Activated naive CD8-positive, alpha-beta T cell treated with anti-CD3 and anti-CD28 coated beads, Interleukin-2, amount 50 U/mL, for 24 hours (primary cell): ENCODE results near the gene TBCE.
"Not testable (repeated sequence)": the region's sequence is repeated elsewhere in the genome, so short reads cannot be mapped to it uniquely, and the experiment has no call there.

Experiments
- ATAC-seq: fragments of 150-1000 bp; cut with Tn5 transposase; one replicate; pipeline ENCODE4 v1.10.0; 2021
- DNase-seq: peaks from one replicate; pipeline ENCODE4 v3.0.0; 2021
- H3K27ac Mint-ChIP-seq: one replicate; pipeline ENCODE4 v1.8.0; 2021; ENCODE audit warnings: mild to moderate bottlenecking, mixed read lengths
- H3K27me3 Mint-ChIP-seq: one replicate; pipeline ENCODE4 v1.8.0; 2021; ENCODE audit warnings: mixed read lengths
- H3K36me3 Mint-ChIP-seq: one replicate; pipeline ENCODE4 v1.8.0; 2021; ENCODE audit warnings: low read depth, mixed read lengths
- H3K4me1 Mint-ChIP-seq: one replicate; pipeline ENCODE4 v1.8.0; 2021; ENCODE audit warnings: mixed read lengths
- H3K4me3 Mint-ChIP-seq: one replicate; pipeline ENCODE4 v1.8.0; 2021; ENCODE audit warnings: mild to moderate bottlenecking, moderate library complexity, mixed read lengths
- H3K9me3 Mint-ChIP-seq: one replicate; pipeline ENCODE4 v1.8.0; 2021; ENCODE audit warnings: mixed read lengths

TBCE gene

GRCh38 chr1:235469897-235470296 is 102.7 kb downstream of the TBCE start:
- H3K4me1 Mint-ChIP-seq, H3K4me3 Mint-ChIP-seq, H3K27ac Mint-ChIP-seq, DNase-seq, H3K27me3 Mint-ChIP-seq, H3K9me3 Mint-ChIP-seq, ATAC-seq: not testable (repeated sequence)
- H3K36me3 Mint-ChIP-seq: peaks cover 16% of the 10 kb centered on the region

DNA sequence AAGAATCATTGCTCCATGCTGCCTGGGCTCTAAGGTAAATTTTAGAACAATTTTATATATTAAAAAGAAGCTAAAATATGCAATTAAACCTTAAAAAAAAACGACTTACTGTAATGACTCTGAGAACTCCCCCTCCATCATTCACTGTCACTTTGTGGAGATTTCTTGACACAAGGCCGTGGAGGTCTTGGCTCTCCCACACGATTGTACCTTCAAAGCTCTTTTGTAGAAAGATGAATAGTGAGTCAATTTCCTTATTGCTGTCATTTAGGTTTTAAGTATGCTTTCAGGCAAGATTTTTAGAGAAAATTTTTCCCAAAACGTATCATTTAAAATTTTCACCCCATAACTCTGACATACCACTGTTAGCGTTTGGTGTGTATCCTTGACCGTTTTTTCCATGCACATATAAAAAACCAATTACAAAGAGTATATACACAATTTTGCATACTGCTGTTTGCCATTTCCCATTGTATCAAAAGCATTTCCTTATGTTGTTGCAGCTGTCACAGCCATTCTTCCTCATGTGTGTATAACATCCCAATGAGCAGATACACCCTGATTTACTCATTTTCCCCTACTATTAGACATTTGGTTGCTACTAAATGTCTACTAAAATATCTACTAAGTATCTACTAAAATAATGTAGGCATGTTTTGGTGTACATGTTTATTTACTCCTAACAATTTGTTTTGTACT is 103.7 kb downstream of the TBCE start:
- Mint-ChIP-seq H3K27me3 (no peaks in the 10 kb centered on the region), H3K36me3 (peaks cover 11% of the 10 kb centered on the region), H3K27ac (no peak overlapping the region), H3K4me3 (no peak overlapping the region), H3K9me3 (no peaks in the 10 kb centered on the region), H3K4me1 (peaks cover 3% of the 10 kb centered on the region)
- DNase-seq (no peak), ATAC-seq (no peak)

DNA sequence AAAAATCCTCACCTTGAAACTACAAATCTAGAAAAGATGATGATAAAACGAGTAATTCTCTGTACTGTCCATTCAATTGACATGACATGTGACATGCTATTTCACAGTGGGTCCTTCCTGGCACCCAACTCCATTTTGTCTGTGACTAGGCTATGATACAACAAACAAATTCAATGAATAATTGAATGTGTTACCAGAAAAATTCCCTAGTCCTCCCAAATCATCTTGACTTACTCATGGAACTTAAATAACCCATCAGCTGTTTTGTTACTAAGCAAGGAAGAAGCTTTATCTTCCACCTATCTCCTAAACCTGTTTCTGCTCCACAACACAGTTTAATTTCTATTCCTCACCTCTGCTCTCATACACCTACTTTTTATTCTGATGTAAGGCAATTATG is 106.6 kb downstream of the TBCE start:
- H3K9me3 Mint-ChIP-seq: no peaks in the 10 kb centered on the region
- ATAC-seq (no peak), DNase-seq (no peak)
- no peak overlapping the region for H3K4me3 Mint-ChIP-seq
- no peaks in the 10 kb centered on the region for H3K27me3 Mint-ChIP-seq
- peaks cover 3% of the 10 kb centered on the region for H3K4me1 Mint-ChIP-seq
- peaks cover 19% of the 10 kb centered on the region for H3K36me3 Mint-ChIP-seq
- H3K27ac Mint-ChIP-seq: no peak overlapping the region

DNA sequence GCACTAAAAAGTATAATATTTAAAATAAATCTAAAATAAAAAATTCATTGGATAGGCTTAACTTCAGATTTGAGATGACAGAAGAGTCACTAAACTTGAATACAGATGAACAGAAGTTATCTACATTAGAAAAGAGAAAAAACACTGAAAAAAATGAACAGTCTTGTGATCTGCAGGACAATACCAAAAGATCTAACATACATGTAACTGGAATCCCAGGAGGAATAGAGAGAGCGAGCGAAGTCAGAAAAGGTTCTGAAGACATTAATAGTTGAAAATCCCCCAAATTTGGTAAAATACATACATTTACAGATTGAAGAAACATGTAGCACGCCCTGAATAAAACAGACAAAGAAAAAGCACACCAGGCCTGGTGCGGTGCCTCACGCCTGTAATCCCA is 115.9 kb downstream of the TBCE start:
- H3K9me3 Mint-ChIP-seq: no peaks in the 10 kb centered on the region
- H3K36me3 Mint-ChIP-seq: peaks cover 46% of the 10 kb centered on the region
- no peaks in the 10 kb centered on the region for H3K27me3 Mint-ChIP-seq
- H3K27ac Mint-ChIP-seq: no peak overlapping the region
- no peak for ATAC-seq
- H3K4me1 Mint-ChIP-seq: peaks cover 1% of the 10 kb centered on the region
- no peak overlapping the region for H3K4me3 Mint-ChIP-seq
- DNase-seq: no peak

DNA sequence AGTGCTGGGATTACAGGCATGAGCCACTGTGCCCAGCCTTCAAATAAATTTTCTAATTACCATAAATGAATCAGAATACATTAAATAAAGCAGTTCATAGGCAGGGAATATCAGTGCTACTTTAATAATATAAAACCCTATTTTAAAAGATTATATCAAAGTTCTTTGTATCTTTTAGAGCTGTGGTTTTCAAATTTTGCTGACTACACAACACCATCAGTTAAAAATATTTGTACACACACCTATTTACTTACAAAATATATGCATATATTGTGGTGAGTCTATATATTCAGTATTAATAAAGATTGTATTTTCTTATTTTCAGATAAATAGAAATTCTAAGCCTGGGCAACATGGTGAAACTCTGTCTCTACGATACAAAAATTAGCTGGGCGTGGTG is 118.3 kb downstream of the TBCE start:
- H3K27ac Mint-ChIP-seq: no peak overlapping the region
- peaks cover 28% of the 10 kb centered on the region for H3K36me3 Mint-ChIP-seq
- DNase-seq: no peak
- no peak overlapping the region for H3K4me3 Mint-ChIP-seq
- ATAC-seq: no peak
- H3K9me3 Mint-ChIP-seq: no peaks in the 10 kb centered on the region
- no peaks in the 10 kb centered on the region for H3K27me3 Mint-ChIP-seq
- H3K4me1 Mint-ChIP-seq: peaks cover 12% of the 10 kb centered on the region

- H3K27me3 Mint-ChIP-seq: no peaks in the 10 kb centered on the region
- H3K4me1 Mint-ChIP-seq: peaks cover 12% of the 10 kb centered on the region
- ATAC-seq (no peak), DNase-seq (no peak)
- no peak overlapping the region for H3K27ac Mint-ChIP-seq
- peaks cover 26% of the 10 kb centered on the region for H3K36me3 Mint-ChIP-seq
- no peaks in the 10 kb centered on the region for H3K9me3 Mint-ChIP-seq
- H3K4me3 Mint-ChIP-seq: no peak overlapping the region
These were observed 119.1 kb downstream of the TBCE start for GRCh38 chr1:235486321-235486720.

DNA sequence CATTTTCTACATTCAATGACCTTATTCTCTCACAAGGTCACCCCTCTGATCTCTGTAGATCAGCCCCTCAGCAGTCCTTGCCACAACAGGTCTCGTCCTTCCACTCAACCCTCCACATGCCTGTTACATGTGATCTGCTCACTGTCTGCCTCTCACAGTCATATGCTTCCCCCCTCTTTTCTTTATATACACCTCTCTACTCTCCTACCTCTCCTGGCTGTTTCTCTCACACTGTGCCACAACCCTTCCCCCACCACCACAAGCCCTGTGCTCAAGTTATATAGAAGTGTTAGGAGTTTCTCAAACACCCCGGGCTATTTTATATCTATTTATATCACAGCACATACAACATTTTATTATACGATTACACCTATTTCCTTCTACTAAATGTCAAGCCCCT is 124.4 kb downstream of the TBCE start:
- no peaks in the 10 kb centered on the region for H3K9me3 Mint-ChIP-seq
- DNase-seq (no peak), ATAC-seq (no peak)
- H3K27ac Mint-ChIP-seq: no peak overlapping the region
- H3K27me3 Mint-ChIP-seq: no peaks in the 10 kb centered on the region
- H3K4me3 Mint-ChIP-seq: no peak overlapping the region
- H3K4me1 Mint-ChIP-seq: peaks cover 36% of the 10 kb centered on the region
- peaks cover 27% of the 10 kb centered on the region for H3K36me3 Mint-ChIP-seq

DNA sequence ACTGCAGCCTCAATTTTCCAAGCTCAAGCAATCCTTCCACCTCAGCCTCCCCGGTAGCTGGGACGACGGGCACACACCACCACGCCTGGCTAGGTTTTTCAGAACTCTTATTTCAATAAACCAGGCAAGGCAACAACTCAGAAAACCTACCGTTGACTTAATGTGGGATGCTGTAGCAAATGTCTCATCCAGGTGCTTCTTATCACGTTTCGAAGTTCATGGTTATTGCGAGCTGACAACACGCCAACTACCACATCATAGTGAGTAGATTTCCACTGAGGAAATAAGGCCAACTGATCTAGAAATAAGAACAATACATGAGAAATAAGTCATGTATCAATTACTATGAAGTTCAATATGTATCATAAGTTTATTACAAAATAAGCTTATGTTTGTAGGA is 127.3 kb downstream of the TBCE start:
- Mint-ChIP-seq H3K27me3 (no peaks in the 10 kb centered on the region), H3K36me3 (peaks cover 23% of the 10 kb centered on the region), H3K9me3 (no peaks in the 10 kb centered on the region), H3K4me1 (peaks cover 32% of the 10 kb centered on the region), H3K27ac (no peak overlapping the region), H3K4me3 (no peak overlapping the region)
- ATAC-seq (no peak), DNase-seq (no peak)

DNA sequence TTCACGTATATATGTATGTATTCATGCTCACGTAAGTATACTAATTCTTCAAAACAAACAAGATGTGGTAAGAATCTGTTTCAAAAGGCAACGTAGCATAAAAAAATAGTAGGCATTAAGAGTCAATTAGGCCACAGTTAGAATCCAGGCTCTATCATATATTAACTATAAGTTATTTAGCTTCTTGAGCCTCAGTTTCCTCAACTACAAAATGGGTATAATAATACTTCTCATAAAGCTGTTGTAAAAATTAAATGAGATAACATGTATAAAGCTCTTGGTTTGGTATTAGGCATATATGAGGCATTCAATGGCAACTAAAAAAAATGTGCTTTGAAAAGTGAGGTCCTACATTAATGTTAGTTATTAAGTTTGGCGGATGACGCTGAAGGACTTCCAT is 127.8 kb downstream of the TBCE start:
- Mint-ChIP-seq H3K9me3 (no peaks in the 10 kb centered on the region), H3K4me3 (no peak overlapping the region), H3K27ac (no peak overlapping the region), H3K4me1 (peaks cover 27% of the 10 kb centered on the region), H3K27me3 (no peaks in the 10 kb centered on the region), H3K36me3 (peaks cover 23% of the 10 kb centered on the region)
- DNase-seq (no peak), ATAC-seq (no peak)

GRCh38 chr1:235495551-235495950 is 128.3 kb downstream of the TBCE start:
- no peak overlapping the region for H3K4me3 Mint-ChIP-seq
- no peaks in the 10 kb centered on the region for H3K27me3 Mint-ChIP-seq
- no peaks in the 10 kb centered on the region for H3K9me3 Mint-ChIP-seq
- H3K36me3 Mint-ChIP-seq: peaks cover 23% of the 10 kb centered on the region
- DNase-seq (no peak), ATAC-seq (no peak)
- peaks cover 27% of the 10 kb centered on the region for H3K4me1 Mint-ChIP-seq
- H3K27ac Mint-ChIP-seq: no peak overlapping the region

- no peak for DNase-seq
- H3K36me3 Mint-ChIP-seq: no peaks in the 10 kb centered on the region
- H3K9me3 Mint-ChIP-seq: no peaks in the 10 kb centered on the region
- no peak overlapping the region for H3K27ac Mint-ChIP-seq
- H3K27me3 Mint-ChIP-seq: no peaks in the 10 kb centered on the region
- no peak overlapping the region for H3K4me3 Mint-ChIP-seq
- ATAC-seq: no peak
- H3K4me1 Mint-ChIP-seq: peaks cover 34% of the 10 kb centered on the region
These were observed 133.8 kb downstream of the TBCE start for GRCh38 chr1:235500971-235501540.
